Measurements from ENCODE around the gene TDO2.

Gene TDO2

GRCh38 chr4:155964016-155964891, 60.8 kb downstream of the TDO2 start:
- TF ChIP-seq CTCF (IDR thresholded peaks at IDR 0.05; ENCODE audit: low read depth, low read length): no peak
- no peak overlapping the region for H3K4me3 ChIP-seq (ENCODE audit: low read depth, low read length)

DNA sequence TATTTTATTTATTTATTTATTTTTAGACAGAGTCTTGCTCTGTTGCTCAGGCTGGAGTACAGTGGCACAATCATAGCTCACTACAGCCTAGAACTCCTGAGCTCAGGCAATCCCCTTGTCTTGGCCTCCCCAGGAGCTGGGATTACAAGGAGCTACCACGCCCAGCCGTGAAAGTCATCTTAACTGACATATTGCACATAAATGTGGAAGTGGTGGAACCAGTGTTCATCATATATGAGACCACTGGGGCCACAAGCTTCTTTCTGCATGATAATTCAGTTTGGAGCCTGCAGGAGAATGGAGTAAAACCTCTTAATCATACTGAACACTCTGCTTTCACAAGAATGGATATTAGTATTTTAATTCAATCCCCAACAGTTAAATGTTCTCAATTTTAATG, 62.7 kb downstream of the TDO2 start:
- no peak overlapping the region for H3K4me3 ChIP-seq (ENCODE audit: low read depth, low read length)
- TF ChIP-seq CTCF (IDR thresholded peaks at IDR 0.05; ENCODE audit: low read depth, low read length): no peak

- no peak overlapping the region for H3K4me3 ChIP-seq (ENCODE audit: low read depth, low read length)
- no peak for TF ChIP-seq CTCF (IDR thresholded peaks at IDR 0.05; ENCODE audit: low read depth, low read length)
Measured at GRCh38 chr4:155966731-155967395, 63.4 kb downstream of the TDO2 start.

Measured in WI38 (cell line).